HCT116 (cell line): ENCODE data around the gene IGLL1. TPM values are rescaled to one million over a fixed set of nuclear protein-coding genes. Genes with fewer than 3 reads are reported as not detected.

Experiments used
- ATAC-seq: fragments of 200-7000 bp; cut with Tn5 transposase; 2 replicates; pipeline ENCODE4 v1.9.1; 2020; ENCODE audit warnings: mild to moderate bottlenecking, moderate library complexity
- BruUV-seq: library from RNA; stranded (reverse); fragments of 400-500 nt; replicated peaks from 2 replicates; lab custom pipeline; 2021; lab: Mats Ljungman, UMichigan
- CTCF ChIA-PET: fragments of 300-600 bp; sonication (Branson Sonifier 250); formaldehyde crosslinking; loops from one replicate; lab custom pipeline; 2021; ENCODE audit warnings: antibody characterized with exemption; lab: Charles Lee
- POLR2A ChIA-PET: fragments of 300-600, 350-600 bp; sonication (Branson Sonifier 250); formaldehyde crosslinking; loops from one replicate; lab custom pipeline; 2021; ENCODE audit warnings: antibody characterized with exemption; lab: Charles Lee
- RAD21 ChIA-PET, 2 experiments: fragments of 300-600 bp; sonication (Branson Sonifier 250); formaldehyde crosslinking; loops; one replicate each; lab custom pipeline; 2023; ENCODE audit warnings: low total read pairs in 2 of 2; ENCODE audit not compliant: uncharacterized antibody in 2 of 2, unreplicated experiment in 2 of 2, low non-redundant PET in 1 of 2; lab: Charles Lee
- DNase-seq: peaks from one replicate; pipeline ENCODE4 v3.0.0-alpha.2; 2010; ENCODE audit warnings: low read depth, low spot score
- H2AFZ ChIP-seq: fragments of 200-600 bp; shearing (Covaris generic), sonication (generic); 2 replicates; pipeline ENCODE4 v1.6.1; 2017; ENCODE audit warnings: low read depth, mixed run types, mixed read lengths, antibody characterized with exemption, low read length; ENCODE audit not compliant: poor library complexity, severe bottlenecking
- H3K27ac ChIP-seq: 2 replicates; pipeline ENCODE4 v1.5.1; 2012; ENCODE audit warnings: low read depth, low read length
- H3K27me3 ChIP-seq: fragments of 200-600 bp; sonication (generic); 2 replicates; pipeline ENCODE4 v1.6.1; 2016; ENCODE audit warnings: mixed run types, low read length, mixed read lengths; ENCODE audit not compliant: insufficient read depth
- H3K36me3 ChIP-seq, 2 experiments: fragments of 200-500 bp in 1 of 2; fragments of 200-600 bp in 1 of 2; sonication (Bioruptor generic) in 1 of 2; sonication (generic) in 1 of 2; 2 replicates each; pipeline versions ENCODE4 v1.5.1 to v1.6.1; 2014 to 2016; ENCODE audit warnings: low read length in 2 of 2, inconsistent platforms in 1 of 2, mixed read lengths in 1 of 2, mixed run types in 1 of 2; ENCODE audit not compliant: insufficient read depth in 2 of 2, control insufficient read depth in 1 of 2
- H3K4me1 ChIP-seq, 2 experiments: fragments of 200-600 bp in 1 of 2; sonication (generic) in 1 of 2; 2 replicates each; pipeline versions ENCODE4 v1.5.1 to v1.6.1; 2012 to 2017; ENCODE audit warnings: low read length in 2 of 2, inconsistent platforms in 1 of 2, mild to moderate bottlenecking in 1 of 2, mixed read lengths in 1 of 2, mixed run types in 1 of 2, moderate library complexity in 1 of 2; ENCODE audit not compliant: insufficient read depth in 2 of 2, control insufficient read depth in 1 of 2
- H3K4me2 ChIP-seq: fragments of 200-600 bp; sonication (generic); 2 replicates; pipeline ENCODE4 v1.6.1; 2017; ENCODE audit warnings: mixed run types, low read length, mixed read lengths
- H3K4me3 ChIP-seq, 2 experiments: fragments of 200-600 bp in 1 of 2; sonication (generic) in 1 of 2; replicated peaks in 1 of 2; 2 replicates each; pipeline ENCODE4 v1.5.1; 2011 to 2016; ENCODE audit warnings: low read length in 2 of 2, control low read depth in 1 of 2, low read depth in 1 of 2, mild to moderate bottlenecking in 1 of 2, mixed read lengths in 1 of 2, mixed run types in 1 of 2
- H3K79me2 ChIP-seq: fragments of 200-600 bp; sonication (generic); 2 replicates; pipeline ENCODE4 v1.6.1; 2017; ENCODE audit warnings: mild to moderate bottlenecking, mixed run types, low read length, moderate library complexity, mixed read lengths; ENCODE audit not compliant: insufficient read depth
- H3K9ac ChIP-seq: fragments of 200-600 bp; sonication (generic); 2 replicates; pipeline ENCODE4 v1.6.1; 2016; ENCODE audit warnings: low read length, mixed read lengths
- H3K9me2 ChIP-seq: fragments of 200-600 bp; sonication (generic), shearing (Covaris generic); 2 replicates; pipeline ENCODE4 v1.6.1; 2017; ENCODE audit warnings: mixed run types, mild to moderate bottlenecking, moderate library complexity; ENCODE audit not compliant: insufficient read depth
- H3K9me3 ChIP-seq, 2 experiments: fragments of 200-500 bp in 1 of 2; fragments of 200-600 bp in 1 of 2; sonication (Bioruptor generic) in 1 of 2; sonication (generic) in 1 of 2; 2 replicates each; pipeline ENCODE4 v1.6.1; 2014 to 2017; ENCODE audit warnings: low read length in 2 of 2, mixed read lengths in 2 of 2, inconsistent platforms in 1 of 2, low read depth in 1 of 2, mild to moderate bottlenecking in 1 of 2, mixed run types in 1 of 2, moderate library complexity in 1 of 2; ENCODE audit not compliant: control insufficient read depth in 1 of 2, insufficient read depth in 1 of 2
- H4K20me1 ChIP-seq: fragments of 200-600 bp; sonication (generic), shearing (Covaris generic); 2 replicates; pipeline ENCODE4 v1.6.1; 2017; ENCODE audit warnings: mixed run types, mild to moderate bottlenecking, moderate library complexity; ENCODE audit not compliant: insufficient read depth
- CEBPB ChIP-seq: IDR thresholded peaks from 2 replicates; pipeline ENCODE4 v1.6.1; 2012; ENCODE audit warnings: low read depth
- CTCF ChIP-seq, 3 experiments: fragments of 200-600 bp in 1 of 3; sonication (generic) in 1 of 3; IDR thresholded peaks in 2 of 3; conservative IDR thresholded peaks in 1 of 3; 2 replicates each; pipeline ENCODE4 v1.5.1; 2012 to 2017; ENCODE audit warnings: low read depth in 2 of 3, low read length in 2 of 3, antibody characterized with exemption in 1 of 3, borderline replicate concordance in 1 of 3, control low read depth in 1 of 3, mild to moderate bottlenecking in 1 of 3, mixed read lengths in 1 of 3, mixed run types in 1 of 3, moderate library complexity in 1 of 3; ENCODE audit not compliant: insufficient read depth in 1 of 3
- ELF1 ChIP-seq: IDR thresholded peaks from 2 replicates; pipeline ENCODE4 v1.6.1; 2012; ENCODE audit warnings: low read depth, borderline replicate concordance
- EZH2 ChIP-seq: fragments of 200-600 bp; sonication (generic); IDR thresholded peaks from 2 replicates; pipeline ENCODE4 v1.6.1; 2017; ENCODE audit warnings: antibody characterized with exemption, mixed run types
- FOSL1 ChIP-seq: IDR thresholded peaks from 2 replicates; pipeline ENCODE4 v1.6.1; 2012; ENCODE audit warnings: low read depth
- JUND ChIP-seq: IDR thresholded peaks from 2 replicates; pipeline ENCODE4 v1.6.1; 2012
- MAX ChIP-seq: IDR thresholded peaks from 2 replicates; pipeline ENCODE4 v1.6.1; 2012
- POLR2A ChIP-seq: IDR thresholded peaks from 2 replicates; pipeline ENCODE4 v1.7.0; 2011; ENCODE audit warnings: borderline replicate concordance; ENCODE audit not compliant: insufficient read depth, insufficient read length; ENCODE audit errors: extremely low read depth
- RAD21 ChIP-seq: IDR thresholded peaks from 2 replicates; pipeline ENCODE4 v1.6.1; 2012; ENCODE audit warnings: low read depth, mild to moderate bottlenecking
- REST ChIP-seq: IDR thresholded peaks from 2 replicates; pipeline ENCODE4 v1.6.1; 2012; ENCODE audit warnings: low read depth
- SIN3A ChIP-seq: IDR thresholded peaks from 2 replicates; pipeline ENCODE4 v1.6.1; 2012; ENCODE audit warnings: low read depth
- SP1 ChIP-seq: IDR thresholded peaks from 2 replicates; pipeline ENCODE4 v1.6.1; 2012; ENCODE audit warnings: low read depth
- SRF ChIP-seq: IDR thresholded peaks from 2 replicates; pipeline ENCODE4 v1.6.1; 2012; ENCODE audit warnings: low read depth
- TCF7L2 ChIP-seq: IDR thresholded peaks from 2 replicates; pipeline ENCODE4 v1.7.0; 2011; ENCODE audit warnings: borderline replicate concordance, inconsistent platforms; ENCODE audit not compliant: insufficient read depth, insufficient read length; ENCODE audit errors: extremely low read depth
- ZBTB33 ChIP-seq: IDR thresholded peaks from 2 replicates; pipeline ENCODE4 v1.6.1; 2011; ENCODE audit warnings: mild to moderate bottlenecking, low read length, moderate library complexity; ENCODE audit not compliant: insufficient replicate concordance; ENCODE audit errors: extremely low read depth
- intact Hi-C: fragments of 100-400 bp; cut with micrococcal nuclease; formaldehyde crosslinking; loops from 2 replicates; pipeline ENCODE4 v1.10.0; 2022
- total RNA-seq: library from RNA; stranded (reverse); gene quantifications from one replicate; pipeline ENCODE4 v1.2.1, GENCODE V29; 2021; ENCODE audit not compliant: unreplicated experiment

IGLL1 gene
- total RNA-seq, 1 experiment from 2014 or later = not detected

GRCh38 chr22:23591201-23591791, 11.2 kb upstream of the IGLL1 start:
- no peak for TF ChIP-seq TCF7L2
- no peak for TF ChIP-seq CEBPB
- no peak for TF ChIP-seq SIN3A
- TF ChIP-seq JUND = no peak
- TF ChIP-seq ELF1 = no peak
- no peak for TF ChIP-seq POLR2A
- TF ChIP-seq REST = no peak
- peak; percentile 72 to 95 (median 94) for TF ChIP-seq CTCF (IDR thresholded peaks at IDR 0.05 in 2 of 3, conservative IDR thresholded peaks at IDR 0.05 in 1 of 3; ENCODE audit: borderline replicate concordance in 1 of 3, insufficient read depth in 1 of 3, low read depth in 2 of 3, low read length in 2 of 3)
- no peak for TF ChIP-seq MAX
- peak; percentile 75 for TF ChIP-seq RAD21
- TF ChIP-seq SP1 = no peak
- TF ChIP-seq SRF = no peak
- no peak for TF ChIP-seq ZBTB33
- TF ChIP-seq EZH2 = no peak
- no peak for TF ChIP-seq FOSL1
- ATAC-seq (peak; percentile 97), DNase-seq (peak; percentile 51)
- Histone ChIP-seq H3K79me2 (no peaks in the 10 kb centered on the region), H3K9me3 (no peaks in the 10 kb centered on the region), H3K9ac (no peak overlapping the region), H2AFZ (no peak overlapping the region), H3K9me2 (no peaks in the 10 kb centered on the region), H3K36me3 (no peaks in the 10 kb centered on the region), H3K4me3 (no peak overlapping the region), H3K4me2 (no peak overlapping the region), H4K20me1 (no peaks in the 10 kb centered on the region), H3K27ac (no peak overlapping the region), H3K27me3 (no peaks in the 10 kb centered on the region; the same call in 1 of the 2 replicates), H3K4me1 (no peaks in the 10 kb centered on the region)
- intact Hi-C loops = loop anchor here (1.0 to 5.0 kb wide), 2 partner anchors 50 to 274 kb away; no protein-coding TSS in a partner anchor
- BruUV-seq = no TSS peak
- ChIA-PET RAD21 (interaction anchor here (0.8 to 1.0 kb wide), 2 partner anchors 50 kb away, joined by 3 to 6 read pairs; no protein-coding TSS in a partner anchor), POLR2A (no interaction called here), CTCF (interaction anchor here (0.8 to 1.4 kb wide), 9 partner anchors 8 to 266 kb away, joined by 3 to 17 read pairs (median 4); partner anchors contain the start of genes IGLL1 and SLC2A11)
